Activated CD4-positive, alpha-beta T cell treated with anti-CD3 and anti-CD28 coated beads, Interleukin-2, amount 50 U/mL, for 48 hours (primary cell): ENCODE data around the gene DUS4L.
"Not testable (repeated sequence)": the region's sequence is repeated elsewhere in the genome, so short reads cannot be mapped to it uniquely, and the experiment has no call there.

Experiments used
- DNase-seq, 2 experiments: peaks; one replicate each; pipeline ENCODE4 v3.0.0-alpha.2; 2020

Gene DUS4L, protein sequence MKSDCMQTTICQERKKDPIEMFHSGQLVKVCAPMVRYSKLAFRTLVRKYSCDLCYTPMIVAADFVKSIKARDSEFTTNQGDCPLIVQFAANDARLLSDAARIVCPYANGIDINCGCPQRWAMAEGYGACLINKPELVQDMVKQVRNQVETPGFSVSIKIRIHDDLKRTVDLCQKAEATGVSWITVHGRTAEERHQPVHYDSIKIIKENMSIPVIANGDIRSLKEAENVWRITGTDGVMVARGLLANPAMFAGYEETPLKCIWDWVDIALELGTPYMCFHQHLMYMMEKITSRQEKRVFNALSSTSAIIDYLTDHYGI

DNA sequence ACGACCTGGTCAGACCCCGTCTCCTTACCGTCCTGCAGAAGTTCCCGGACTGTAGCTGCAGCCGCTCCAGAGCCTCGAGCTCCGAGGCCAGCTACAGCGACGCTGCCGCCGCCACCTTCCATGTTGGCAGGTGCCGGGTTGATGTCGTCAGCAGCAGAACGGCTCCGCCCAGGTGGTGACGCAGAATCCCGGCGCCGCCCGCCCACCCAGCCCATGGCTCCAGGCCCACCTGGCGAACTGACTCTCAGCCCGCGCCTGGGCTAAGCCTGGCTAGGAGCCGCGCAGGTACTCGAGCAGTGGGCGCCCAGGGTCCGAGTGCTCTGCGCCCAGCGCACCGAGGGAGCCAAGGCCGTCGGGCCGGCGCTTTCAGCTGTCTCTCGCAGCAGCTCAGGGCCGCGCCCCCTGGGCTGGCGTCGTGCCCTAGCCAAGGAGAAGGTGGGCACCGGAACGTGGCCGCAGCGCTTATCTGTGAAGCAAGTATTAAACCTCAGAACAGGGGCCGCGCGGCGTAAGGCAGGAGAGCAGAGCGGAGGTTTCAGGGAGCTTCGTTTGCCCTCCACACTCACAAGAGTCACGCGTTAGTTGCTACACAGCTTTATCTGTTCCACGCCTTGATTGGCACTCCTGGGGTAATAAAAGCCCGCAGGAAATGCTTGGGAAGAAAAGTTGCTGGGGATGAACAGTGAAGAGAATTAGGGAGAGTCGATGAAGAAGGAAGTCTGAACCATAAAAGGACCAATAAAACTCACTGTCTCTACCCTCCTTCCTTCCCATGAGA lies at the start of gene DUS4L, which contains the start of gene COG5:
TSS of gene DUS4L (plus strand) at position 197 of the 778 bp plus-strand sequence. CDS start 3,100 bp downstream, outside the sequence.
TSS of gene COG5 (minus strand) at position 146 of the 778 bp plus-strand sequence. CDS start at position 122, 24 bp downstream.
- peak; percentile 85 to 87 for DNase-seq

DNA sequence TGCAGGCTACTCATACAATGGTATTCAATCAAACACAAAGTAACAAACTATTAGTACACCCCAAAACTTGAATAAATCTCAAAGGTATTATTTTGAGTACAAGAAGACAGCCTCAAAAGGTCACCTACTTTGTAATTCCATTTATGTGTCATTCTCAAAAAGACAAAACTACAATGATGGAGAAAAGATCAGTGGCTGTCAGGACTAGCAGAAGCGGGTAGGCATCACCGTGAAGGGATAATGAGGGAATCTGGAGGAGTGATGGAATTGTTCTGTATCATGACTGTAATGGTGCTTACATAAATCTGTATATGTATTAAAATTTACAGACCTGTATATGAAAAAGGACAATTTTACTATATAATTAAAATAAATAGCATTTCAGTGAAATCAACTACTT lies 37.1 kb upstream of the DUS4L start:
- no peak for DNase-seq

DNA sequence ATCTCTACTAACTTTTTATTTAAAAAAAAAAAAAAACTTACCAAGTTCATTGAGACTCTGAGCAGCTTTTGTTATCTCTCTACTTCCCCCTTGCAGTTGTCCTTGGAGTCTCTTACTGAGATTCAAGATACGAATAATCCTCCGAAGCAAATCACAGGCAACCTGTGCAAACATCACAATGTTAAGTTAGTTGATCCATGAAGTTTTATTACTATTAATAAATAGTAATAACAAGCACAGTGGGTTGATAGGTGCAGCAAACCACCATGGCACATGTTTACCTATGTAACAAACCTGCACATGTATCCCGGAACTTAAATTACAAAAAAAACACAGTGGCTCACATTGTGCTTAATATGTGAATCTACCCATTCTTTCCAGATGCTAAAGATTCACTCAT lies 36.6 kb upstream of the DUS4L start:
- DNase-seq = no peak

DNA sequence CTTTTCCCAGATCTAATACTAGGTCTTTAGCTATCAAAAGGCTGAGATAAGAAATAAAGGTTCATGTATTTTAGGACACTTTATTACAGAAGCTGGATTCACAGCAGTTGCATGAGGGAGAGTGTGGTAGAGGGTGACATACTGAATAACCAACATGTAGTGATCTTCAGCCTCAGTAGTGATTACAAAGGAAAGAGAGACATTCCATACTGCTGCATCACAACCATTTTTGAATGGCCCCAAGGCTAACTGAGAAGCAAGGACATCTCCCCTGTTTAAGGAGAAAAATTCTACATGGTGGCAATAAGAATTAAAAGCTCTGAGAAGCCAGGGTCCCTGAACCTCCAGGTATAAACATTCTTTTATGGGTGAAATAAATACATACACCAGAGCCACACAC lies 35.3 kb upstream of the DUS4L start:
- DNase-seq = no peak

DNA sequence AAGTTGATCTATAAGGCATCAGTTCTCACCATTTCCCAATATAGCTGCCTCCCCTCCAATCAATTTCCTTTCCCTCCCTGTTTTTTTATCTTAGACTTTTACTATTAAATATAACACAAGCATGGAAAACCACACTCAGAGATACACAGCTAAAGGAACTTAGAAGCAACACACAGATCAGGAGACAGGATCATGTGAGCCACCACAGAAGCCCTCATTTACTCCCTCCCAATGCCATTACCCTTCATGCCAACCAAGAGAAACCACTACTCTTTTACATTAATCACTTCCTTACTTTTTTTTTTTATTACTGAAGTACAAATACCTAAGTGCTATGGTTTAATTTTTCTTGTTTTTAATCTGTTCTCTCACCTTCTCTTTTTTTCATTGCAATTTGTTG lies 33.0 kb upstream of the DUS4L start:
- DNase-seq = no peak

DNA sequence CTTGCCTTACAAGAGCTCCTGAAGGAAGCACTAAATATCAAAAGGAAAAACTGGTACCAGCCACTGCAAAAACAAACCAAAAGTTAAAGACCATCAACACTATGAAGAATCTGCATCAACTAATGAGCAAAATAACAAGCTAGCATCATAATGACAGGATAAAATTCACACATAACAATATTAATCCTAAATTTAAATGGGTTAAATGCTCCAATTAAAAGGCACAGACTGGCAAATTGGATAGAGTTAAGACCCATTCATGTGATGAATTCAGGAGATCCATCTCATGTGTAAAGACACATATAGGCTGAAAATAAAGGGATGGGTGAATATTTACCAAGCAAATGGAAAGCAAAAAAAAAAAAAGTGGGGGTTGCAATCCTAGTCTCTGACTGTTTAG lies 29.6 kb upstream of the DUS4L start:
- no peak for DNase-seq

DNA sequence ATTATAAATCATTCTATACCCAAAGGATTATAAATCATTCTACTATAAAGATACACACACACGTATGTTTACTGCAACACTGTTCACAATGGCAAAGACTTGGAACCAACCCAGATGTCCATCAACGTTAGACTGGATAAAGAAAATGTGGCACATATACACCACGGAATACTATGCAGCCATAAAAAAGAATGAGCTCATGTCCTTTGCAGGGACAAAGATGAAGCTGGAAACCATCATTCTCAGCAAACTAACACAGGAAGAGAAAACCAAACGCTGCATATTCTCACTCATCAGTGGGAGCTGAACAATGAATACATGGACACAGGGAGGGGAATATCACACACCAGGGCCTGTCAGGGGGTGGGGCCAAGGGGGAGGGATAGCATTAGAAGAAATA lies 26.5 kb upstream of the DUS4L start:
- DNase-seq = not testable (repeated sequence)

DNA sequence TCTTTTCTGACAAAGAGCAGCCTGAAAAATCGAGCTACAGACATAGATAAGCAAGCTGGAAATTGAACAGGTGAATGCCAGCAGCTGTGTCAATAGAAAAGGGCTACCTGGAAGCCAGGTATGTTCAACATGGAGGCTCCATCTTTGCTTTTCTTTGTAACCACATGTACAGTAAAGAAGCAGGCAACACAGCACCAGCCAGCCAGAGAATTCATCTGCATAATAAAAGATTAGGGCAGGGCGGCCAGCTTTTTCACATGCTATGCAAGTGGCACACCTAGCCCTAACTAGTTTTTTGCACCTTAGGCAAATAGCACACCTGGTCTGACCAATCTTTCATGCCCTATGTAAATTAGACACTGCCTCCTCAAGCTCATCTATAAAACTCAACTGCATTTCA lies 25.8 kb upstream of the DUS4L start:
- DNase-seq = no peak

DNA sequence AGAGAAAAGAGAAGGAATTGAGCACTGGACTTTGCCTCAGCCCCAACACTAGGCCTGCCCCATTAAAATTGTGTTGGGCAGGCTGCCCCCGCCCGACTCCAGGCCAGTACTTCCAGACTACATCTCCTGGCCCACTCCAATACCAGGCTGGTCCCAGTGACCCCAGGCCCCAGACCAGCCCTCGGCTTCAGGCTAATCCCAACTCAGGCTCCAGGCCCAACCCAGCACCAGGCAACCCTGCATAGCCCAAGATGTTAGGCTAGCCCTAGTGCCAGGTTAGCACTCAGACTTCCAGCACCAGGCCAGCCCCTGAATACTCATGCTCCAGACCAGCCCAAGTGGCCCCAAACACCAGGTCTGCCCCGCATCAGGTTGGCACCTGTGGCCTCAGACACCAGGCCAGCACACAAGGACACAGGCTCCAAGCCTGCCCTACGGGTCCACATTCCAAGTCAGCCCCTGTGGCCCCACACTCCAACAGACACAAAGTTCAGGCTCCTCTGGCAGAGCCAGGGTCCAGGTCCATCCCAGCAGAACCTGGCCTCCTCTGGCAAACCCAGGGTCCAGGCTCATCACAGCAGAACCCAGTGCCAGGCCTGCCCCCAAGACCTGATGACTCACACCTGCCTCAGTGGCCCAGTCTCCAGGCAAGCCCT lies 20.3 kb upstream of the DUS4L start:
- no peak for DNase-seq

DNA sequence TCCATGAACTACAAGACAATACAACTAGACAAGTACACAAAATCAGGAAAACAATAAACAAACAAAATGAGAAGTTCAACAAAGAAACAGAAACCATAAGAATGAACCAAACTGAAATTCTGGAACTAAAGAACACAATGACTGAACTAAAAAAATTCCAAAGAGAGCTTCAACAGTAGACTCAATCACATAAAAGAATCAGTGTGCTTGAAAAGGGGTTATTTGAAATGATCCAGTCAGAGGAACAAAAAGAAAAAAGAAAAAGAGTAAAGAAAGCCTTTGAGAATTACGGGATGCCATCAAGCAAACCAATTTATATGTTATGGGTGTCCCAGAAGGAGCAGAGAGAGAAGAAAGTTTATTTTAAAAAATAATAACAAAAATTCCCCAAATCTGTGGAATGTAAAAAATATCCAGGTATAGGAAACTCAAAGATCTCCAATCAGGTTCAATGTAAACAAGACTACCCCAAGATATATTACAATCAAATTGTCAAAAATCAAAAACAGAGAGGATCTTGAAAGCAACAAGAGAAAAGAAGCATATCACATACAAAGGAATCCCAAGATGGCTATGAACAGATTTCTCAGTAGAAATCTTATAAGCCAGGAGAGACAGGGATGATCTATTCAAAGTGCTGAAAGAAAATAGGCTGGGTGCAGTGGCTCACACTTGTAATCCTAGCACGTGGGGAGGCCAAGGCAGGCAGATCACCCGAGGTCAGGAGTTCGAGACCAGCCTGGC lies 18.8 kb upstream of the DUS4L start:
- no peak for DNase-seq

DNA sequence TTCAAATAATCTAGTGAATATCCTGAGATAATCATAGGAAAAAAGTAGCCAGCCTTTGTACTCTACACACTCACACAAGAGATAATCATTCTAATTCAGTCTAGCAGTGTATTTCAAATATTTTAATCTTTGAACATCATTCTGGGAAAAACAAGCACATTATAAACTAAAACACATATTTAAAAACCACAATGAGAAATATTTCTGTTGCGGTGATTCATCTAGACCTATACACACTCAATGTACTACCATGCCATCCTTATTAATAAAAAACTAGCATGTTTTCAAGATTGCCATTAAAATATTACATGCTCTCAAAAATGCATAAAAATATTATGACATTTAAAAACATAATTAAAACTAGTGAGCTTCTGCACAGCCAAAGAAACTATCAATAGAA lies 11.8 kb upstream of the DUS4L start:
- no peak for DNase-seq

DNA sequence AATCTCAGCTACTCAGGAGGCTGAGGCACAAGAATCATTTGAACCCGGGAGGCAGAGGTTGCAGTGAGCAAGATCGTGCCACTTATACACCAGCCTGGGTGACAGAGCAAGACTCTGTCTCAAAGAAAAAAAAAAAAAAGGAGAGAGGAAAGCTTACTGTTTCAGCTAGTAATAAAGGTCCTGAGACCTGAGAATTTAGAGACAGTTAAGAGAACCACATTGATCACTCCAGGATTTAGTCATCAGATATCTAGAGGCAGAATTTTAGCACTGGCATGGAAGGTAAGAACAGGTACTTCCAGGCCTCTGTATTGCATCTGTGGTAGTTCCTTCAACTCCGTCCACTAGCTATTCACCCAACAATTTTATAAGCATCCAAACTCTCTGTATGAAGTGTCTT lies 7.9 kb upstream of the DUS4L start:
- no peak for DNase-seq

DNA sequence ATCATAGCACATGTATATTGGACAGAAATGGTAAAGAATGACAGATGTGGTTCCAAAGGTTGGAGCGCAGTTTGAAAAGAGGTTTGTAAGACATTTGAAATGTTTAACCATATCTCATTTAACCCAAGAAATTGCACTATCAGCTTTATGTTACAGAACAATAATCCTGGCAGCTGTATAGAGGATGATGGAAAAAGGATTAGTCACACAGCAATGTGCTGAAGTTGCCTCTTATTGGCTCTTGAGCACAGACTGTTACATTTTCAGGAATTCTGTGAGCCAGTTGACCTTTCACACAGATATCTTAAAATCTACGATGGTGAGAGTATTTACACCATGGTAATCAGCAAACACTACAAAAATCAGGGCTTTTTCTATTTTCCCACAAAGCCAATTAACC lies 3.9 kb upstream of the DUS4L start:
- no peak for DNase-seq

DNA sequence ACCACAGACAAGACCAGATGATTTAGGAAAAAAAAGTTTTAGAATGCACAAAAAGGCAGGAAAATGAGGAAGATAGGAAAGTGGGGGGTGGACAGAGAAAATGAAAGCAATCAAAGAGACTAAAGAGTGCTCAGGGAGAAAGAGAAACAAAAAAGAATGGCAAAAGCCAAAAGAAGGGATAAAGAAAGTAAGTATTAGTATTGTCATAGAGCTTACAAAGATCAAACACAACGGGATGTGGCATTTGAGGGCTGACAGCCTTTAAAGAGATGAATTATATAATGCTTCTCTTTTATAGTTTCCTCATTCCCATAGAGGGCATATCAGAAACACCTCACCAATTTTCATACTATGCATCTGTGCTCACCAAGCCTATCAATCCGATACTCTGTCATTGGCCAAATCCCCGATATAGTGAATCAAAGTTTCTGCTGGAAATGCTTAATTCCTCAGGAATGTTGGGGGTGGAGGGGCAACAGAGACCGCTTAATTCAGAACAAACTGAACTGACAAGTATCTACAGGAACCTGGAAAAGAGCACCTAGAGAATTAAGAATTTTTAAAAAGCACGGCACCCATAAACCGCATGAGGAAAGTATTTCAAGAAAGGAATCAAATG lies 2.8 kb upstream of the DUS4L start:
- no peak for DNase-seq

DNA sequence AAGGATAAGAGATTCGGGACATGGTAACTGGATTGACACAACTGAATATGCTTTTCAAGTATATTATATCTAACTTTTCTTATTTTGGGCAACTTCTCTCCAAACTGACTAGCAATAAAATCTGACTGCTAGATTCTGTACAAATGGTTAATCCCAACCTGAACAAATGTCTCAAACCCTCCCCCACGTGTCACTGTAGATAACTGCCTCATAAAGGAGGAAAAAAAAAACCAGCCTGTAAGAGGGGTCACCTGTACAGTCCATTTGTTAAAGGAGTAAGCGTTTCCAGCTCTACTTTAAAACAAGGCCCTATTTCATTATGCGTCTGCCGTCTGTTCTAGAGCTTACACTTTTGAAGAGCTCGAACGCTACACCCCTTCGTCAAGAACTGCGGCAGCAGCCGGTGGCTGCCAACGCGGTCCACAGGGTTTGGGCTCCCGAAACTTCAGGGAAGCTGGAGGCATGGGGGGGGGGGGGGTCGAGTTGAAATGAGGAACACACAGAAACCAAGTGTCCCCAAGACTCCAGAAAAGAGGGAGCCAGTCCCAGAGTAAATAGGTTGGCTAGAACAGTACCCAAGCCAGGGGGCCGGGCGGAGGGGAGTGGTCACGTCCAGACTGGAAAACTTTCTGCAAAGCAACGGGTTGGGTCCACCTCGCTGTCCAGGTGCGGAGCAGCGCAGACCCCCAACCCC lies 543 bp upstream of the DUS4L start:
- DNase-seq = no peak

DNA sequence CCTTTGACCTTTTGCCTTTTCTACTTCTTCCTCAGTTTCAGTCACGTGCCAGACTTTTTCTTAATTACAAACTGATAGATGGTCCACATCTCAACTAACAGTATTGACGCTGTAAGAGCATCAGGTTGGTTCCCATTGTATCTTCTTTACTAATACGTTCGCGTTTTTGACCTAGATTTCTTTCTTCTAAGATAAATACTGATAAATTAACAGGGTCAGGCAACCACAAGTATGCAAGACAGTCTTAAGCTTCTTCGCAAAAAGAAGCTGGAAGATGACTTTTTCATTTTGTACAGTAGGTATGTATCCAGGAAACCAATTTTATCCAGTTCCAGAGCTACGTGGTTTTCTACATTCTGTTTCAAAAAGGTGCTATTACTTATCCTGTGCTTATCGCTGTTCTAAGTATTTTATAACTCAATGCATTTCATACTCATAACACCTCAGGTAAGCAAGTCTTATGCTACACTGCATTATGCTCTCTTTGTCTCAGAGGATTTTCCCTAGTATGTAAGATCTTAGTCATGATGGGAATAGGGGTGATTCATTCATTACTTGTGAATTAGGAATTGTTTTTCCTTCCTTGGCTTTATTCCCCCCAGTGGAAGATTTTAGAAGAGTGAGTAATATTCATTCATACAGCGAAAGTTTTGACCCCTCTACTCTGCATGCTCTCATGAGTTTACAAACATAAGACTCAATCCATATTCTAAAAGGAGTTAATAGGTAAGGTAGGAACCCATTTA lies 955 bp downstream of the DUS4L start:
- DNase-seq = no peak

DNA sequence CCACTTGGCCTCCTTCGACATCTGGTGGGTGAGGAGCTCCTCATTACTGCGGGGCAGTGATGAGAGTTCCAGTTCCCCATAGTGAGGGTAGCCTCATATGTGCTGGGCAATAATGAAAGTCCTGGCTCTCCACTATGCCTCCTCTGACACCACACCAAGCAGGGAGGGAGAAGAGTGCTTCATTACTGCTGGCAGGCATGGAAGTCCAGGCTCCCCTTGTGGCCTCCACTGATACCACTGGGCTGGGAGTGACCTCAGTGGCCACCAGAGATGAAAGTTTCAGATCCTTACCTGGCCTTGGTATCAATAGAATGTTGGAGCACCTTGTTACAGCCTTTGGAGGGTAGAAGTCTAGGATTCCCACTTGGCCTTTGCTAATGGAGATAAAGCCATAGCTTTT lies 6.5 kb downstream of the DUS4L start:
- no peak for DNase-seq

DNA sequence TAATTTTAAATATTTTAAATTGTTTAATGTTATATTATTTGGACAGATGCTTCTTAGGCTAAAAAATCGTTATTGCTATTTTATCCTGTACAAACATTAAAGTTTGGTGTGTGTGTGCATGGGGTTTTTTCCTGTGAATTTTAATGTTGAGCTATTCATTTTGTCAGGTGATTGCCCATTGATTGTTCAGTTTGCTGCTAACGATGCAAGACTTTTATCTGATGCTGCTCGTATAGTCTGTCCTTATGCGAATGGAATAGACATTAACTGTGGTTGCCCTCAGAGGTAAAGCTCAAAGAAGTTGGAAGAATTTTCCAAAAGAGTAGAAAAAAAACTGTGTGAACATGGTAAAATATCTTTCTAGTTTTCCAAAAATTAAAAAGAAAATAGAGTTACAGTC lies 9.8 kb downstream of the DUS4L start:
- no peak for DNase-seq

DNA sequence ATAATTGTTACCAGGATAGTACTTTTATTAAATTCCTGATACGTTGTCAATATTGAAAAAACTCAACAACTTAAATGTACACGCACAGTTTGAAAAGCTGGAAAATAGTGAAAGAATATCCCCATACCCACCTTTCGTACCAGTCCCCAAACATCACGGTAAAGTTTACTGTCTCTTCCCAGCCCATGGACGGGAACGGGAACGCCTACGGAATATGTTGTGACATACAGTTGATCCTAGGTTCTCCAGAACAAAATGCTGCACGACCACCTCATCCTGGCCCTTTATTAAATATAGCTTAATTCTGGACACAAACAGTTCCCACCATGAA lies 15.7 kb downstream of the DUS4L start:
- no peak for DNase-seq

DNA sequence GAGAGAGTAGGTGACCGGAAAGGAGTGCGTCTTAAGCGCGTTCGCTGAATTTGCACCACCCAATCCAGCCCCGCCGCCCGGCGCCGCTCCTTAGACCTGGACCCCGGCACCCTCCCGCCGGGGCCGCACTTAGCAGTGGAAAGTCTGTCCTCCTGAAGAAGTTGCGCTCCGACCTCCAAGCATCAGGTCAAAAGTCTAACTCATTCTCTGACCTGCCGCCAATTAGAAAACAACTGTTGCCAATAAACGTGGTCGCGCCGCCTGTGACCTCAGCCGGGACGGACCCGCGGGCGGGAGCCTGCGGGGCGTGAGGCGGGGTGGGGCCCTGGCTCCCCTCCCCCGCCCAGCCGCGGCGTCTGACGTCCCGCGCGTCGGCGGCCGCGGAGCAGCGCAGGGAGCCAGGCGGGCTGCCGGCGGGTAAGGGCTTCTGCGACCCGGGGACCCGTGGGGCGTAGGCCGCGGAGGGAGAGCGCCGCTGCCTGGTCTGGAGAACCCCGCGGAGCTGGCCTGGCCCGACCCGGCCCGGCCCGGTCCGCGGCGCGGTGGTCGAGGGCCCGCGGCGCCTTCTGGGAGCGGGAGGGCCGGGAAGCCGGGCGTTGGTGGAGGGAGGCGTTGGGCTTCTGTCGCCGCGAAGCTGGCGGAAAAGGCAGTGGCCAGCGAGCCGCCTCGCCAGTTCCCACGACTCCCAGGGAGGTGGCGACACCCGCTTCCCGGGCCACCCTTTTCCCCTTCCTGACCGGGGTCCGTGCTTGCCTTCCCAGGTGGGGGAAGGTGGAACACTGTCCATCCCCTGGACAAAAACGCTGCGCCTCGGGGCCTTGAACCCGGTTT lies 16.3 kb downstream of the DUS4L start, which contains the start of gene BCAP29:
TSS of gene BCAP29 (plus strand) at position 362 of the 831 bp plus-strand sequence. CDS start 527 bp downstream, outside the sequence.
- peak; percentile 70 to 75 for DNase-seq
